ENCODE results near the gene PTH2. TPM values are rescaled to one million over a fixed set of nuclear protein-coding genes. Genes with fewer than 3 reads are reported as not detected.

The PTH2 gene
- total RNA-seq, 1 experiment from 2014 or later: not detected

- H2AFZ ChIP-seq: no peak overlapping the region
- CTCF ChIA-PET: interaction anchor here (0.7 kb wide), 1 partner anchor 14 kb away, joined by 5 read pairs; no protein-coding TSS in a partner anchor
- no peaks in the 10 kb centered on the region for H3F3A ChIP-seq (ENCODE audit: insufficient read depth, low read depth)
- TF ChIP-seq CTCF (conservative IDR thresholded peaks at IDR 0.05) (no peak), EZH2 (IDR thresholded peaks at IDR 0.05; ENCODE audit: low read depth) (no peak)
- H3K9me2 ChIP-seq (ENCODE audit: insufficient read depth): no peaks in the 10 kb centered on the region
- DNase-seq: no peak
- POLR2A ChIA-PET (ENCODE audit: unreplicated experiment): no interaction called here
- H3K4me2 ChIP-seq: peak overlapping the region; percentile 77
- H3K36me3 ChIP-seq (ENCODE audit: low read depth): no peaks in the 10 kb centered on the region
- no peaks in the 10 kb centered on the region for H3K4me1 ChIP-seq (replicated peaks; ENCODE audit: insufficient read depth)
- intact Hi-C loops (cut with micrococcal nuclease; ENCODE audit: unreplicated experiment): no loop called here
- peaks cover 71% of the 10 kb centered on the region for H3K27me3 ChIP-seq (ENCODE audit: insufficient read depth, low read depth)
- no peaks in the 10 kb centered on the region for H4K20me1 ChIP-seq (ENCODE audit: insufficient read depth)
- no peak overlapping the region for H3K27ac ChIP-seq
- no TSS peak for BruUV-seq (replicated peaks)
- no peaks in the 10 kb centered on the region for H3K9me3 ChIP-seq (ENCODE audit: insufficient read depth, low read depth)
- no peak overlapping the region; the same call in 1 of the 2 replicates for H3K4me3 ChIP-seq
- H3K79me2 ChIP-seq (ENCODE audit: low read depth): no peaks in the 10 kb centered on the region
Observed at GRCh38 chr19:49428547-49429451, 5.6 kb upstream of the PTH2 start.

- H3K79me2 ChIP-seq (ENCODE audit: low read depth): no peaks in the 10 kb centered on the region
- TF ChIP-seq EZH2 (IDR thresholded peaks at IDR 0.05; ENCODE audit: low read depth) (peak; percentile 81; the same call in 1 of the 2 replicates), CTCF (conservative IDR thresholded peaks at IDR 0.05) (no peak)
- H3K9me2 ChIP-seq (ENCODE audit: insufficient read depth): no peaks in the 10 kb centered on the region
- ChIA-PET CTCF (interaction anchor here (0.7 kb wide), 1 partner anchor 278 kb away, joined by 5 read pairs; no protein-coding TSS in a partner anchor), POLR2A (ENCODE audit: unreplicated experiment) (no interaction called here)
- intact Hi-C loops (cut with micrococcal nuclease; ENCODE audit: unreplicated experiment): no loop called here
- peak overlapping the region; percentile 32; the same call in 1 of the 2 replicates for H3K4me3 ChIP-seq
- peak overlapping the region; percentile 77 for H3K4me2 ChIP-seq
- H3K36me3 ChIP-seq (ENCODE audit: low read depth): no peaks in the 10 kb centered on the region
- BruUV-seq (replicated peaks): no TSS peak
- no peaks in the 10 kb centered on the region for H4K20me1 ChIP-seq (ENCODE audit: insufficient read depth)
- H3K27ac ChIP-seq: no peak overlapping the region
- H3K9me3 ChIP-seq (ENCODE audit: insufficient read depth, low read depth): no peaks in the 10 kb centered on the region
- no peaks in the 10 kb centered on the region for H3K4me1 ChIP-seq (replicated peaks; ENCODE audit: insufficient read depth)
- no peaks in the 10 kb centered on the region for H3F3A ChIP-seq (ENCODE audit: insufficient read depth, low read depth)
- peak in 1 of 2 experiments; percentile 43 for DNase-seq
- 0 out of 2 replicates have a peak overlapping the region, but pooled peaks have one; percentile 45 for H2AFZ ChIP-seq
- H3K27me3 ChIP-seq (ENCODE audit: insufficient read depth, low read depth): peaks cover 79% of the 10 kb centered on the region
Observed at GRCh38 chr19:49427855-49428546, 4.8 kb upstream of the PTH2 start.

- intact Hi-C loops (cut with micrococcal nuclease; ENCODE audit: unreplicated experiment): no loop called here
- Histone ChIP-seq H3K4me1 (replicated peaks; ENCODE audit: insufficient read depth) (no peaks in the 10 kb centered on the region), H3K27me3 (ENCODE audit: insufficient read depth, low read depth) (peaks cover 86% of the 10 kb centered on the region), H3K9me2 (ENCODE audit: insufficient read depth) (no peaks in the 10 kb centered on the region), H3F3A (ENCODE audit: insufficient read depth, low read depth) (no peaks in the 10 kb centered on the region), H2AFZ (no peak overlapping the region), H3K9me3 (ENCODE audit: insufficient read depth, low read depth) (no peaks in the 10 kb centered on the region), H3K4me3 (no peak overlapping the region), H3K4me2 (no peak overlapping the region), H3K79me2 (ENCODE audit: low read depth) (no peaks in the 10 kb centered on the region), H3K36me3 (ENCODE audit: low read depth) (no peaks in the 10 kb centered on the region), H3K27ac (no peak overlapping the region), H4K20me1 (ENCODE audit: insufficient read depth) (no peaks in the 10 kb centered on the region)
- no peak for TF ChIP-seq CTCF (conservative IDR thresholded peaks at IDR 0.05)
- no peak for TF ChIP-seq EZH2 (IDR thresholded peaks at IDR 0.05; ENCODE audit: low read depth)
- DNase-seq: no peak
- POLR2A ChIA-PET (ENCODE audit: unreplicated experiment): no interaction called here
- BruUV-seq (replicated peaks): no TSS peak
- CTCF ChIA-PET: interaction anchor here (0.7 kb wide), 1 partner anchor 277 kb away, joined by 5 read pairs; no protein-coding TSS in a partner anchor
Observed at GRCh38 chr19:49427339-49427738, 4.1 kb upstream of the PTH2 start.
